GM23338 (cell line): ENCODE data around the gene NDNF. TPM values are rescaled to one million over a fixed set of nuclear protein-coding genes. Genes with fewer than 3 reads are reported as not detected.
A peak's percentile ranks its signal among the peaks of the same experiment; 100 is the strongest.

Experiments used
- ATAC-seq: fragments of 200-7000 bp; cut with Tn5 transposase; 3 replicates; pipeline ENCODE4 v1.9.1; 2020
- DNase-seq: peaks from one replicate; pipeline ENCODE4 v3.0.0-alpha.2; 2015; ENCODE audit warnings: low spot score
- H2AFZ ChIP-seq: fragments of 200-600 bp; sonication (generic); 2 replicates; pipeline ENCODE4 v1.8.0; 2016; ENCODE audit warnings: antibody characterized with exemption, mild to moderate bottlenecking, moderate library complexity
- H3F3A ChIP-seq: fragments of 200-600 bp; sonication (generic); replicated peaks from 2 replicates; pipeline ENCODE4 v1.8.0; 2017; ENCODE audit warnings: antibody characterized with exemption, mixed run types, low read depth
- H3K27ac ChIP-seq: fragments of 200-600 bp; sonication (generic); 2 replicates; pipeline ENCODE4 v1.6.1; 2016; ENCODE audit warnings: low read depth
- H3K27me3 ChIP-seq: fragments of 200-600 bp; sonication (generic); 2 replicates; pipeline ENCODE4 v1.8.0; 2016; ENCODE audit warnings: mild to moderate bottlenecking, mixed run types, moderate library complexity; ENCODE audit not compliant: insufficient read depth
- H3K36me3 ChIP-seq: fragments of 200-600 bp; sonication (generic); 2 replicates; pipeline ENCODE4 v1.8.0; 2016; ENCODE audit warnings: mild to moderate bottlenecking; ENCODE audit not compliant: insufficient read depth
- H3K4me1 ChIP-seq: fragments of 200-600 bp; sonication (generic); 2 replicates; pipeline ENCODE4 v1.8.0; 2016; ENCODE audit warnings: mild to moderate bottlenecking, moderate library complexity; ENCODE audit not compliant: insufficient read depth
- H3K4me2 ChIP-seq: fragments of 200-600 bp; sonication (generic); 2 replicates; pipeline ENCODE4 v1.7.1; 2017; ENCODE audit warnings: mixed run types
- H3K4me3 ChIP-seq: fragments of 200-600 bp; sonication (generic); 2 replicates; pipeline ENCODE4 v1.6.1; 2016; ENCODE audit warnings: mixed run types
- H3K79me2 ChIP-seq: fragments of 200-600 bp; sonication (generic); replicated peaks from 2 replicates; pipeline ENCODE4 v1.8.0; 2017; ENCODE audit warnings: mild to moderate bottlenecking; ENCODE audit not compliant: insufficient read depth
- H3K9me2 ChIP-seq: fragments of 200-600 bp; sonication (generic); 2 replicates; pipeline ENCODE4 v1.8.0; 2017; ENCODE audit not compliant: insufficient read depth
- H4K20me1 ChIP-seq: fragments of 200-600 bp; sonication (generic); replicated peaks from 2 replicates; pipeline ENCODE4 v1.8.0; 2017; ENCODE audit warnings: mild to moderate bottlenecking; ENCODE audit not compliant: insufficient read depth
- H3K27ac Mint-ChIP-seq: 2 replicates; pipeline ENCODE4 v1.8.0; 2020; ENCODE audit warnings: inconsistent platforms, mild to moderate bottlenecking, moderate library complexity, mixed read lengths
- H3K27me3 Mint-ChIP-seq: 3 replicates; pipeline ENCODE4 v1.8.0; 2022; ENCODE audit warnings: low read depth, mild to moderate bottlenecking, moderate library complexity, mixed read lengths, inconsistent platforms; ENCODE audit not compliant: insufficient read depth, poor library complexity
- H3K36me3 Mint-ChIP-seq: 3 replicates; pipeline ENCODE4 v1.8.0; 2021; ENCODE audit warnings: low read depth, mild to moderate bottlenecking, inconsistent platforms, moderate library complexity, mixed read lengths
- H3K4me1 Mint-ChIP-seq: 3 replicates; pipeline ENCODE4 v1.8.0; 2020; ENCODE audit warnings: mild to moderate bottlenecking, inconsistent platforms, mixed read lengths
- H3K4me3 Mint-ChIP-seq: 3 replicates; pipeline ENCODE4 v1.8.0; 2021; ENCODE audit warnings: moderate library complexity, mild to moderate bottlenecking, inconsistent platforms, mixed read lengths
- H3K9me3 Mint-ChIP-seq: 3 replicates; pipeline ENCODE4 v1.8.0; 2020; ENCODE audit warnings: moderate library complexity, mild to moderate bottlenecking, inconsistent platforms, mixed read lengths
- CTCF ChIP-seq, 2 experiments: fragments of 200-600 bp in 1 of 2; sonication (generic) in 1 of 2; conservative IDR thresholded peaks; 2 replicates each; pipeline versions ENCODE4 v1.5.1 to v1.6.1; 2016 to 2017; ENCODE audit warnings: antibody characterized with exemption in 2 of 2, low read depth in 2 of 2, mild to moderate bottlenecking in 2 of 2, moderate library complexity in 1 of 2
- ETS1 ChIP-seq: IDR thresholded peaks from 2 replicates; pipeline ENCODE4 v1.6.1; 2016; ENCODE audit warnings: antibody characterized with exemption
- EZH2 ChIP-seq: fragments of 200-600 bp; sonication (generic); IDR thresholded peaks from one replicate; pipeline ENCODE4 v1.8.0; 2017; ENCODE audit warnings: antibody characterized with exemption, mild to moderate bottlenecking, low read depth; ENCODE audit not compliant: unreplicated experiment
- EZH2phosphoT487 ChIP-seq: fragments of 200-600 bp; sonication (generic); IDR thresholded peaks from one replicate; pipeline ENCODE4 v1.8.1; 2018; ENCODE audit warnings: antibody characterized with exemption; ENCODE audit not compliant: unreplicated experiment
- NANOG ChIP-seq: IDR thresholded peaks from 2 replicates; pipeline ENCODE4 v1.6.1; 2016; ENCODE audit warnings: antibody characterized with exemption, borderline replicate concordance
- POLR2AphosphoS5 ChIP-seq: IDR thresholded peaks from 2 replicates; pipeline ENCODE4 v1.6.1; 2016; ENCODE audit warnings: antibody characterized with exemption, low read depth
- ZNF331 ChIP-seq: fragments of 250-450 bp; sonication (Bioruptor Pico); IDR thresholded peaks from 2 replicates; pipeline ENCODE4 v1.5.0; 2020; ENCODE audit warnings: low read depth, mild to moderate bottlenecking, moderate library complexity
- ZNF462 ChIP-seq: fragments of 250-450 bp; sonication (Bioruptor Pico); IDR thresholded peaks from 2 replicates; pipeline ENCODE4 v1.5.0; 2020; ENCODE audit warnings: mild to moderate bottlenecking, moderate library complexity
- polyA plus RNA-seq: library from polyadenylated mRNA; unstranded; fragments of >200 nt; fragmentation: Nextera tagmentation; extraction: Ambion mirVana; gene quantifications from 2 replicates; pipeline ENCODE4 v1.2.1, GENCODE V29; 2016
- total RNA-seq: library from RNA; depleted of rRNA; stranded (reverse); fragments of >200 nt; shearing (Covaris generic); gene quantifications from 2 replicates; pipeline ENCODE4 v1.2.3, GENCODE V29; 2014

The NDNF gene
- total and polyA plus RNA-seq, 2 experiments from 2014 or later = 0.31 to 0.73 TPM

DNA sequence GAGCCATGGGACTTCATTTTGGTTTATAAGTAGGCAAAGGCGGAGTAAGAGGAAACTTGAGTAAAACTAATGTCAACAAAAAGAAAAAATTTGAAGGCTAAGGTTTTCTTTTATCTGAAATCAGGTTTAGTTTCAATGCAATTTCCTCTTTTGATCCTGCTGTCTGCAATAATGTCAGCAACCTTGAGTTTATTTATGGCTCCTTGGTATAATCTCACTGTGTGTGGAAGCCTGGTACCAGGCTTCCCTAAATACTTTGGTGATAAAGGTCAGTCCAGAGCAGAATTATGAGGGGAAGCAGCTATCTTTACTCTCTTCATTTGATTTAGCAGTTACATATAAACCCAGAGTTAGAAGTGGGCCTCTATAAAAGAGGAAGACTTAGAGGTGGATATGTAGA, 57.8 kb downstream of the NDNF start:
- no peaks in the 10 kb centered on the region for H3K9me3 Mint-ChIP-seq
- TF ChIP-seq EZH2 = no peak
- no peak for TF ChIP-seq CTCF (conservative IDR thresholded peaks at IDR 0.05; ENCODE audit: low read depth in 2 of 2)
- DNase-seq = no peak

DNA sequence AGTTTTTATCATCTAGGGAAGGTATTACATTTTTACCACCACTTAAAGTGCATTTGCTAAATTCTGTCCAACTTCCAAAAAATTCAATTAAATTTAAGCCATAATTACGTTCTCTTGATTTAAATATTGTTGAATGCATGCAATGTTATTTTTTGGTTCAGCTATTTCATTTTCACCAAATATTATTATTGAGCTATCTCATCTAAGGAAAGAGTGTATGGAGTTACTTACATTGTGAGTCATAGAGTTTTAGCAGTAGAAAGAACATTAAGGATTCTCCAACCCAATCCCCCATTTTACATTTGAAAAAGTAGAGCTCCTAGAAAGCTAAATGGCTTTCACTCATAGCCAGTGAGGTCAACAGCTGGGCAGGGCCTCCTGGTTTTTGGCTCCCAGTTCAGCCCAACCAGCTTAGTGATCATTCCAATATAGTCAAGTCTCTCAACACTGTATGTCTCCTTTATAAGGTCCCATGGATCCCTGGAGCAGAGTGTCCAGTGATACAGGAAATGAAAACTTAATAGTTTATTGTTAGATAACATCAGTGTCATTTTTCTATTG, 60.5 kb downstream of the NDNF start:
- Mint-ChIP-seq H3K36me3 (no peaks in the 10 kb centered on the region), H3K4me3 (no peak overlapping the region), H3K27me3 (no peaks in the 10 kb centered on the region), H3K4me1 (peaks cover 40% of the 10 kb centered on the region), H3K27ac (no peak overlapping the region), H3K9me3 (no peaks in the 10 kb centered on the region)
- Histone ChIP-seq H3K79me2 (no peaks in the 10 kb centered on the region), H3F3A (no peaks in the 10 kb centered on the region), H3K4me1 (peaks cover 36% of the 10 kb centered on the region), H3K4me2 (peak overlapping the region; percentile 52), H3K36me3 (no peaks in the 10 kb centered on the region), H3K9me2 (no peaks in the 10 kb centered on the region), H3K27me3 (no peaks in the 10 kb centered on the region), H4K20me1 (no peaks in the 10 kb centered on the region), H2AFZ (0 out of 2 replicates have a peak overlapping the region, but pooled peaks have one; percentile 2), H3K27ac (no peak overlapping the region), H3K4me3 (no peak overlapping the region)
- ATAC-seq (peak; percentile 54; the same call in 2 of the 3 replicates), DNase-seq (peak; percentile 35)
- TF ChIP-seq NANOG = no peak
- TF ChIP-seq POLR2AphosphoS5 = no peak
- no peak for TF ChIP-seq ETS1
- no peak for TF ChIP-seq EZH2phosphoT487
- TF ChIP-seq ZNF462 (CRISPR knock-in tag) = peak; percentile 80; the same call in 1 of the 2 replicates
- TF ChIP-seq EZH2 = no peak
- no peak for TF ChIP-seq ZNF331

More for the DNA sequence above, 57.8 kb downstream of the NDNF start:
- H3K4me3 Mint-ChIP-seq = no peak overlapping the region
- Histone ChIP-seq H3K9me2 (no peaks in the 10 kb centered on the region; the same call in 1 of the 2 replicates), H3K4me1 (peaks cover 28% of the 10 kb centered on the region), H3F3A (no peaks in the 10 kb centered on the region), H3K27me3 (no peaks in the 10 kb centered on the region), H2AFZ (no peak overlapping the region), H3K27ac (no peak overlapping the region), H3K79me2 (no peaks in the 10 kb centered on the region), H3K4me3 (no peak overlapping the region), H4K20me1 (no peaks in the 10 kb centered on the region), H3K36me3 (no peaks in the 10 kb centered on the region), H3K4me2 (no peak overlapping the region)
- peaks cover 35% of the 10 kb centered on the region for H3K4me1 Mint-ChIP-seq
- no peaks in the 10 kb centered on the region for H3K36me3 Mint-ChIP-seq
- no peak overlapping the region for H3K27ac Mint-ChIP-seq
- no peak for ATAC-seq
- H3K27me3 Mint-ChIP-seq = no peaks in the 10 kb centered on the region
